ENCODE results near the gene SORCS2.

SORCS2 gene

DNA sequence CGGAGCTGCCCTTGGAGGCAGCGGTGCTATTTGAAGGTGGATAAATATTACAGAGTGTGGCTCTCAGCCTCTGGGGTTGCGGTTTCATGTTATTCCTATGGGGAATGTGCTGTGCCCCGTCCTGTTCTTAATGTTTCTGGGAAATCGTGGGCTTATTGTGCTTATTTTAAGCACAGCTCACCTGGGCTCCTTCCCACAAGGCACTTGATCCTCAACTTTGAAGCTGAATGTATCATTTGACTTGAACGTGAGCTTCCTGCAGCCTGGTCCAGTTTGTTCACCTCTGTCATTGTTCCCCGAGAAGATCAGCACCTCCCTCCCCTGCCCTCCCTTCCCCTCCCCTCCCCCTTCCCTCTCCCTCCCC is 3.9 kb downstream of the SORCS2 start:
- TF ChIP-seq, protein P1, sequence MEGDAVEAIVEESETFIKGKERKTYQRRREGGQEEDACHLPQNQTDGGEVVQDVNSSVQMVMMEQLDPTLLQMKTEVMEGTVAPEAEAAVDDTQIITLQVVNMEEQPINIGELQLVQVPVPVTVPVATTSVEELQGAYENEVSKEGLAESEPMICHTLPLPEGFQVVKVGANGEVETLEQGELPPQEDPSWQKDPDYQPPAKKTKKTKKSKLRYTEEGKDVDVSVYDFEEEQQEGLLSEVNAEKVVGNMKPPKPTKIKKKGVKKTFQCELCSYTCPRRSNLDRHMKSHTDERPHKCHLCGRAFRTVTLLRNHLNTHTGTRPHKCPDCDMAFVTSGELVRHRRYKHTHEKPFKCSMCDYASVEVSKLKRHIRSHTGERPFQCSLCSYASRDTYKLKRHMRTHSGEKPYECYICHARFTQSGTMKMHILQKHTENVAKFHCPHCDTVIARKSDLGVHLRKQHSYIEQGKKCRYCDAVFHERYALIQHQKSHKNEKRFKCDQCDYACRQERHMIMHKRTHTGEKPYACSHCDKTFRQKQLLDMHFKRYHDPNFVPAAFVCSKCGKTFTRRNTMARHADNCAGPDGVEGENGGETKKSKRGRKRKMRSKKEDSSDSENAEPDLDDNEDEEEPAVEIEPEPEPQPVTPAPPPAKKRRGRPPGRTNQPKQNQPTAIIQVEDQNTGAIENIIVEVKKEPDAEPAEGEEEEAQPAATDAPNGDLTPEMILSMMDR (IDR thresholded peaks at IDR 0.05; ENCODE audit: low read depth, low read length), result no peak
- no peak overlapping the region for H3K4me3 ChIP-seq (ENCODE audit: low read depth, low read length)

DNA sequence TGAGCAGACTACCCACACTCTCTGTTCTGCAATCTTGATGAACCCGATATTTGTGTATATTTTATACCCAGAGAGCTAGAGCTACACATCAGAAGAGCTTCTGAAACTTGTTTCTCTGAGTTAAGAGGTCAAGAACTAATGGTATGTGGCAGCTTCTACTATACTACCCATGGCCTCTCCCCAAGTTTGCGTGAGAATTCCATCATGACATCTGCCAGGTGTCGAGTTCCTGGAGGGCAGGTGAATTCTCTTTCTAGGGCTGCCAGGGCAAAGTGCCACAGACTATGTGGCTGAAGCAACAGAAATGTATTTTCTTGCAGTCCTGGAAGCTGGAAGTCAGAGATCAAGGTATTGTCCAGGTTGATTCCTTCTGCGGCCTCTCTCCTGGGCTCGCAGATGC is 4.4 kb downstream of the SORCS2 start:
- TF ChIP-seq, protein P1 (IDR thresholded peaks at IDR 0.05; ENCODE audit: low read depth, low read length), result no peak
- no peak overlapping the region for H3K4me3 ChIP-seq (ENCODE audit: low read depth, low read length)

DNA sequence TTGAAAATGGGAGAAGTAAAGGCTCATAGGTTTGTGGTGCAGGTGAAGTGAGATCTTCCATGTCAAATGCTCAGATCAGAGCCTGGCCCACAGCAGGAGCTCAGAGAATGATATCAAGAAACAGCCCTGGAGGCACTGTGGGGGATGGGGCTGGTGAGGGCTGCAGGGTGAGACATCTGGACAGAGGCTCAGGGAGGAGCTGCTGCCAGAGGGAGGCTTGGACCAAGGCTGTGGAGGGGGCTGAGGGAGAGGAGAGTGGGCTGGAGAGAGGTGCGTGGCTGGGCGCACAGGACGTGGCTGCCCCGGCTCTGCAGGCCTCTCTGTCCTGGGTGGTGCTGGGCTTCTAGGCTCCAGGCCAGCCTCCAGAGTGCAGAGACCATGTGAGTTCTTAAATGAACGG is 5.6 kb downstream of the SORCS2 start:
- TF ChIP-seq, protein P1 (IDR thresholded peaks at IDR 0.05; ENCODE audit: low read depth, low read length), result no peak
- H3K4me3 ChIP-seq (ENCODE audit: low read depth, low read length), result no peak overlapping the region

DNA sequence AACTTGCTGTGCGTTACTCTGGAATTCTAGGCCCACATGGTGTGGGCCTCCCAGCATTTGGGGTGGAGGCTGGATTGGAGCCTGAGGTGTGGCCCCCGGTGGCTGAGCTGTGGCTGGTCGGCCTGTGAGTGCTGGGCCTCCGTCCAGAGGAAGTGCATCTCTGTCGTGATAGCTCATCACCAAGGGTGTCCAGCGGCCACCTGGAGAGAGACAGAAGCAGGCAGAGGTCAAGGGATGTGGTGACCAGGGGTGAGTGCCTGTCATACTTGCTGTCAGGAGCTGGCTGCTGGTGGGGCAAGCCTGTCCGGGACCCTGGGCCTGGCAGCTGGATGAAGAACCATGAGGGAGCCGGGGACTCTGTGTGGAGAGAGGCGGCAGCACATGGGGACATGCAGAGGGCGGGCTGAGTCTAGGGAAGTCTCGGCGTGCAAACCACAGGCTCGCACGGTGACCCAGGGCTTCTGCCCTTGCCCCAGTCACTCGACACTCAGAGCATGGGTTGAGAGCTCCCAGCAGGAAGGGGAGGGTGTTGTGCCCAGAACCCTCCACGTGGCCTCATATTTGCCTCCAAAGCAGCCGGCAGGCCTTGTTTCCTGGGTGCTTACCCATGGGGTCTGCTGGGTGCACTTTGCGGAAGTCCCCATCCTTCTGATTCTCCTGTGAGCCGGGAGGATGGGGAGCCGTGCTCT is 6.2 kb downstream of the SORCS2 start:
- no peak overlapping the region for H3K4me3 ChIP-seq (ENCODE audit: low read depth, low read length)
- TF ChIP-seq, protein P1 (IDR thresholded peaks at IDR 0.05; ENCODE audit: low read depth, low read length), result no peak

DNA sequence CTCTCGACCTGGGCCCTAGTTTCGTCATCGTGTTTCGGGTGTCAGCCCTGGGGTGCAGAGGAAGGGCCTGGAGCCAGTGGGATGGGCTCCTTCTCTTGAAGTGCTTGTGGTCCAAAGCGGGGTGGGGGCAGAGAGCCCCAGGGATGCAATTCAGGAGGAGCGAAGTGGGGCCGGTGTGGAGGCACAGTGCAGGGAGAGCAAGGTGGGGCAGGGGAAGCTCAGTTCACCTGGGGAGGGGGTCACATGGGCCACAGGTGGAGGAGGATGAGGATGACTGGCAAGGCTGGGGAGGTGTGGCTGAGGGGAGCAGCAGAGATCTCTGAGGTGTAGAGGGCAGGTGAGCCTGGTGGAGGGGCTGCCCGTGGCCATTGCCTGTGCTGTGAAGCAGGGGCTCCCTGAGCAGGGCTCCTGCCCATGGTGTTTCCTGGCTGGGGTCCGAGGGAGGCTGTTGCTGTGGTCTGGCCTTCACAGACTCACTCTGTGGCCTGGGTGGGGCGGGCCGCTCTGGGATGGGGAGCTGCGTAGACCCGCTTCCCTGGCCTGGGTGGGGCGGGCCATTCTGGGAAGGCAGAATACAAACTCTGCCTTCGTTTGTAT is 6.9 kb downstream of the SORCS2 start:
- TF ChIP-seq, protein P1 (IDR thresholded peaks at IDR 0.05; ENCODE audit: low read depth, low read length), result no peak

DNA sequence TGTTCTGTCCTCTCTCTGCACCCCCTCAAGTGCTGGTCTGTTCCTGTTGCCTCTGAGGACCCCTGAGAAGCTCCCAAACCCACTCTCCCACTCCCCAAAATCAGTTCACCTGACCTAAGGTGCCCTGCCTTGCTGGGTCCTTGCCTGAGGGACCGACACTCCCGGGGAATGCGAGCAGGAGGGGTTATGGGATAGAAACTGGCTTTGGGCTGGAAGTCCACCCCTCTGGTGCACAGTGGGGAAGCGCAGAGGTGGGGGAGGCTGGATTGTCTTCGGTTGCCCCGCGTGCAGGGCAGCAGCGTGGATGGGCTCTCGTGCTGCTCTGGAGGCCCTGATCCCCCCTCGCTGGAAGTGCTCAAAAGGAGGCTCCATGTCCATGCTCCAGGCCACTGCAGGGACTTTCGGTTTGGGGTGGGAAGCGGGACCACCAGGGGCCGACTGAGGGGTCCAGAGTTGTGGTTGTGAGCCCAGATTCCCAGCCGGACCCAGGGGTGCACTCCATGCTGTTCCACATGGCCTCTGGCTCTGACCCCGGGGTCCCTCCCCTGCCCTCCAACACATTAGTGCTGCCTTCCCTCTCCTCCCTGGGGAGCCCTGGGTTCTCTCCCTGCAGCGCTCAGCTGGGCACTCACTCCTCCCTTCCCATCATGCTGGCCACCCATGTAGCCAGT is 7.6 kb downstream of the SORCS2 start:
- H3K4me3 ChIP-seq (ENCODE audit: low read depth, low read length), result no peak overlapping the region
- TF ChIP-seq, protein P1 (IDR thresholded peaks at IDR 0.05; ENCODE audit: low read depth, low read length), result no peak

More for the DNA sequence above, 6.9 kb downstream of the SORCS2 start:
- H3K4me3 ChIP-seq (ENCODE audit: low read depth, low read length), result no peak overlapping the region

DNA sequence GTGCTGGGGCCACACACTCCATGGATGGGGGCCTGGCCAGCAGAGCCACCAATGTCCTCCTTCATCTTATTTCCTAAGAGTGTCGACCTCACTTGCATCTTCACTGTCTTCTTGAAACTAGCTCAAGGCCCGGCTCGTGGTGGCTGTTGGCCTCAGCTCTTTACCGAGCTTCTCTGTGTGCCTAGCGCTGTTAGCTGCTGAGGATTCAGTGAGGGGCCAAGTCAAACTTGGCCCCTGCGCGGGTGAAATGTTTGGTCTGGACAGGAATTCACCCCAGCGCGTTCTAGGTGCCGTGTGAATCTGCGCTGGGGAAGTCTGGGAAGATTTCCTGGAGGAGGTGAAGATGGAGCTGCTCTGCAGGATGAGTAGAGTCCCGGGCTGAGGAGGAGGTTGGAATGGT is 8.5 kb downstream of the SORCS2 start:
- H3K4me3 ChIP-seq (ENCODE audit: low read depth, low read length), result no peak overlapping the region
- TF ChIP-seq, protein P1 (IDR thresholded peaks at IDR 0.05; ENCODE audit: low read depth, low read length), result no peak

All from WI38 (cell line).